HEK293 (cell line): ENCODE measurements around the gene COPZ1.

ENCODE experiments used
- CTCF ChIA-PET: fragments of 350-600 bp; formaldehyde crosslinking; extraction: SDS; loops from one replicate; lab custom pipeline; 2021; ENCODE audit warnings: antibody characterized with exemption; lab: Yijun Ruan, JAX
- POLR2A ChIA-PET: fragments of 300-600 bp; formaldehyde crosslinking; extraction: SDS; loops from one replicate; lab custom pipeline; 2020; ENCODE audit warnings: antibody characterized with exemption, inconsistent platforms; lab: Yijun Ruan, JAX
- H3K27ac ChIP-seq: fragments of 200-500 bp; sonication (Bioruptor generic); 2 replicates; pipeline ENCODE4 v1.5.1; 2014; ENCODE audit warnings: low read depth, low read length, control low read depth, inconsistent platforms; ENCODE audit errors: extremely low read depth
- H3K36me3 ChIP-seq, 2 experiments: fragments of 200-500 bp in 1 of 2; sonication (Bioruptor generic) in 1 of 2; 1 replicate in 1 of 2; 2 replicates in 1 of 2; pipeline ENCODE4 v1.5.1; 2014 to 2017; ENCODE audit warnings: inconsistent platforms in 2 of 2, low read length in 2 of 2; ENCODE audit not compliant: control insufficient read depth in 2 of 2, insufficient read depth in 1 of 2
- H3K4me1 ChIP-seq: fragments of 200-500 bp; sonication (Bioruptor generic); 2 replicates; pipeline ENCODE4 v1.5.1; 2014; ENCODE audit warnings: mild to moderate bottlenecking, low read length, inconsistent platforms; ENCODE audit not compliant: control insufficient read depth, insufficient read depth
- H3K4me3 ChIP-seq: 2 replicates; pipeline ENCODE4 v1.5.1; 2011; ENCODE audit warnings: low read depth, mild to moderate bottlenecking, control low read depth, low read length, moderate library complexity
- H3K9me3 ChIP-seq: fragments of 200-500 bp; sonication (Bioruptor generic); 2 replicates; pipeline ENCODE4 v1.5.1; 2014; ENCODE audit warnings: low read depth, low read length, inconsistent platforms; ENCODE audit not compliant: control insufficient read depth, insufficient read depth
- CTCF ChIP-seq: fragments of 450-650 bp; formaldehyde crosslinking; IDR thresholded peaks from 2 replicates; pipeline ENCODE4 v1.5.1; 2016; ENCODE audit warnings: missing biosample characterization, missing genetic modification characterization
- HOXA7 ChIP-seq: sonication (generic); formaldehyde crosslinking; IDR thresholded peaks from 2 replicates; pipeline ENCODE4 v1.8.1; 2022; ENCODE audit warnings: missing genetic modification reagents, borderline replicate concordance
- PRDM1 ChIP-seq: fragments of 450-650 bp; formaldehyde crosslinking; IDR thresholded peaks from 2 replicates; pipeline ENCODE4; 2016; ENCODE audit warnings: missing biosample characterization, missing genetic modification characterization
- SALL2 ChIP-seq: fragments of 450-650 bp; formaldehyde crosslinking; IDR thresholded peaks from 2 replicates; pipeline ENCODE4 v1.5.0; 2017; ENCODE audit warnings: missing biosample characterization, mild to moderate bottlenecking, missing genetic modification characterization, borderline replicate concordance
- TSHZ1 ChIP-seq: fragments of 450-650 bp; formaldehyde crosslinking; IDR thresholded peaks from 2 replicates; pipeline ENCODE4 v1.5.1; 2016; ENCODE audit warnings: missing biosample characterization, missing genetic modification characterization, borderline replicate concordance
- ZBTB20 ChIP-seq: fragments of 450-650 bp; formaldehyde crosslinking; IDR thresholded peaks from 2 replicates; pipeline ENCODE4 v1.5.1; 2016; ENCODE audit warnings: missing biosample characterization, missing genetic modification characterization
- ZFP37 ChIP-seq: fragments of 450-650 bp; formaldehyde crosslinking; IDR thresholded peaks from 2 replicates; pipeline ENCODE4 v1.5.1; 2016; ENCODE audit warnings: missing biosample characterization, missing genetic modification characterization
- ZNF10 ChIP-seq: fragments of 450-650 bp; formaldehyde crosslinking; IDR thresholded peaks from 2 replicates; pipeline ENCODE4 v1.5.1; 2017; ENCODE audit warnings: missing biosample characterization, missing genetic modification characterization
- ZNF148 ChIP-seq: fragments of 450-650 bp; formaldehyde crosslinking; IDR thresholded peaks from 2 replicates; pipeline ENCODE4 v1.5.0; 2017; ENCODE audit warnings: missing biosample characterization, missing genetic modification characterization, borderline replicate concordance
- ZNF157 ChIP-seq: fragments of 450-650 bp; formaldehyde crosslinking; IDR thresholded peaks from 2 replicates; pipeline ENCODE4 v1.5.1; 2016; ENCODE audit warnings: missing biosample characterization, missing genetic modification characterization
- ZNF174 ChIP-seq: fragments of 450-650 bp; formaldehyde crosslinking; IDR thresholded peaks from 2 replicates; pipeline ENCODE4 v1.5.0; 2017; ENCODE audit warnings: missing biosample characterization, mild to moderate bottlenecking, missing genetic modification characterization
- ZNF19 ChIP-seq: fragments of 450-650 bp; formaldehyde crosslinking; IDR thresholded peaks from 2 replicates; pipeline ENCODE4; 2016; ENCODE audit warnings: missing biosample characterization, missing genetic modification characterization, low read depth
- ZNF24 ChIP-seq: fragments of 450-650 bp; formaldehyde crosslinking; IDR thresholded peaks from 2 replicates; pipeline ENCODE4 v1.5.1; 2016; ENCODE audit warnings: missing biosample characterization, missing genetic modification characterization
- ZNF37A ChIP-seq: fragments of 450-650 bp; IDR thresholded peaks from 2 replicates; pipeline ENCODE4 v1.5.1; 2018; ENCODE audit warnings: missing biosample characterization, missing genetic modification characterization
- ZNF398 ChIP-seq: fragments of 450-650 bp; formaldehyde crosslinking; IDR thresholded peaks from 2 replicates; pipeline ENCODE4 v1.5.1; 2017; ENCODE audit warnings: missing biosample characterization, missing genetic modification characterization
- ZNF404 ChIP-seq: fragments of 450-650 bp; formaldehyde crosslinking; IDR thresholded peaks from 2 replicates; pipeline ENCODE4 v1.5.1; 2017; ENCODE audit warnings: missing biosample characterization, missing genetic modification characterization
- ZNF433 ChIP-seq: fragments of 450-650 bp; formaldehyde crosslinking; IDR thresholded peaks from 2 replicates; pipeline ENCODE4 v1.5.1; 2016; ENCODE audit warnings: missing biosample characterization, missing genetic modification characterization, low read depth
- ZNF488 ChIP-seq: fragments of 450-650 bp; formaldehyde crosslinking; IDR thresholded peaks from 2 replicates; pipeline ENCODE4 v1.5.1; 2016; ENCODE audit warnings: missing biosample characterization, missing genetic modification characterization
- ZNF580 ChIP-seq: fragments of 450-650 bp; formaldehyde crosslinking; IDR thresholded peaks from 2 replicates; pipeline ENCODE4 v1.5.1; 2016; ENCODE audit warnings: missing biosample characterization, missing genetic modification characterization
- ZNF704 ChIP-seq: fragments of 450-650 bp; formaldehyde crosslinking; IDR thresholded peaks from 2 replicates; pipeline ENCODE4 v1.5.1; 2016; ENCODE audit warnings: missing biosample characterization, missing genetic modification characterization

COPZ1 gene

GRCh38 chr12:54379398-54380201 lies 54.7 kb downstream of the COPZ1 start:
- ChIA-PET CTCF (interaction anchor here (0.6 to 6.4 kb wide), 71 partner anchors 8 to 1554 kb away, joined by 3 to 85 read pairs (median 5); partner anchors contain the start of genes COPZ1, HOXC10, HOXC4 and ITGA5), POLR2A (interaction anchor here (0.6 to 2.9 kb wide), 13 partner anchors 9 to 362 kb away, joined by 3 to 16 read pairs (median 3); partner anchors contain the start of genes CBX5 and HNRNPA1)
- peak overlapping the region; percentile 42 for H3K4me3 ChIP-seq
- H3K27ac ChIP-seq, result no peak overlapping the region; the same call in 1 of the 2 replicates
- peaks cover 6% of the 10 kb centered on the region for H3K4me1 ChIP-seq
- peaks cover 0 to 81% of the 10 kb centered on the region in 2 experiments; a peak in 1 of 3 replicates for H3K36me3 ChIP-seq
- H3K9me3 ChIP-seq, result no peaks in the 10 kb centered on the region
- TF ChIP-seq ZNF488 (tag by site-specific recombination) (no peak), ZFP37 (tag by site-specific recombination) (no peak), TSHZ1 (tag by site-specific recombination) (no peak), ZNF148 (tag by site-specific recombination) (no peak), CTCF (tag by site-specific recombination) (peak; percentile 100), ZNF157 (tag by site-specific recombination) (no peak), ZBTB20 (tag by site-specific recombination) (no peak; the same call in 1 of the 2 replicates), SALL2 (tag by site-specific recombination) (no peak), PRDM1 (tag by site-specific recombination) (peak; percentile 72), ZNF19 (tag by site-specific recombination) (no peak), ZNF704 (tag by site-specific recombination) (no peak), ZNF580 (tag by site-specific recombination) (no peak), ZNF37A (tag by site-specific recombination) (no peak), HOXA7 (no peak), ZNF10 (tag by site-specific recombination) (no peak), ZNF24 (tag by site-specific recombination) (0 out of 2 replicates have a peak, but pooled peaks have one; percentile 48), ZNF433 (no peak), ZNF174 (tag by site-specific recombination) (no peak), ZNF404 (tag by site-specific recombination) (no peak), ZNF398 (no peak)
